ENCODE results near the gene PALB2. TPM values are rescaled to one million over a fixed set of nuclear protein-coding genes. Genes with fewer than 3 reads are reported as not detected.

Gene PALB2
- total and polyA plus RNA-seq, 9 of the 15 experiments (the other 6 are each of a cell fraction or from before 2014, with no cell fraction given) = 7.0 to 25.8 (median 15.2) TPM

- TF ChIP-seq, protein P1, sequence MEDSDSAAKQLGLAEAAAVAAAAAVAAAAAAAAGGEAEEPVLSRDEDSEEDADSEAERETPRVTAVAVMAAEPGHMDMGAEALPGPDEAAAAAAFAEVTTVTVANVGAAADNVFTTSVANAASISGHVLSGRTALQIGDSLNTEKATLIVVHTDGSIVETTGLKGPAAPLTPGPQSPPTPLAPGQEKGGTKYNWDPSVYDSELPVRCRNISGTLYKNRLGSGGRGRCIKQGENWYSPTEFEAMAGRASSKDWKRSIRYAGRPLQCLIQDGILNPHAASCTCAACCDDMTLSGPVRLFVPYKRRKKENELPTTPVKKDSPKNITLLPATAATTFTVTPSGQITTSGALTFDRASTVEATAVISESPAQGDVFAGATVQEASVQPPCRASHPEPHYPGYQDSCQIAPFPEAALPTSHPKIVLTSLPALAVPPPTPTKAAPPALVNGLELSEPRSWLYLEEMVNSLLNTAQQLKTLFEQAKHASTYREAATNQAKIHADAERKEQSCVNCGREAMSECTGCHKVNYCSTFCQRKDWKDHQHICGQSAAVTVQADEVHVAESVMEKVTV (CRISPR knock-in tag; IDR thresholded peaks at IDR 0.05) = no peak
- TF ChIP-seq MYC (IDR thresholded peaks at IDR 0.05; ENCODE audit: low read depth, low read length) = peak; percentile 100
- peak; percentile 99 for TF ChIP-seq MYC (CRISPR knock-in tag; IDR thresholded peaks at IDR 0.05; ENCODE audit: borderline replicate concordance, low read depth)
- no peak for TF ChIP-seq ZNF175 (CRISPR knock-in tag; IDR thresholded peaks at IDR 0.05; ENCODE audit: low read depth)
- TF ChIP-seq RUNX1 (IDR thresholded peaks at IDR 0.05; ENCODE audit: low read depth) = peak; percentile 57; the same call in 1 of the 2 replicates
- TF ChIP-seq BRD9 (IDR thresholded peaks at IDR 0.05; ENCODE audit: low read depth, partially characterized antibody) = peak; percentile 35
- TF ChIP-seq ZNF431 (CRISPR knock-in tag; IDR thresholded peaks at IDR 0.05) = peak; percentile 64; the same call in 1 of the 2 replicates
- peak; percentile 87 to 97 for TF ChIP-seq MAZ (CRISPR knock-in tag; conservative IDR thresholded peaks at IDR 0.05 in 1 of 2, IDR thresholded peaks at IDR 0.05 in 1 of 2)
- peak; percentile 94 for TF ChIP-seq RFX1 (IDR thresholded peaks at IDR 0.05)
- 0 out of 2 replicates have a peak, but pooled peaks have one; percentile 61 for TF ChIP-seq NFATC3 (IDR thresholded peaks at IDR 0.05)
- peak; percentile 88 for TF ChIP-seq TAF1 (IDR thresholded peaks at IDR 0.05; ENCODE audit: control insufficient read depth, extremely low read depth, insufficient read depth, low read length, severe bottlenecking)
- TF ChIP-seq, protein P2, sequence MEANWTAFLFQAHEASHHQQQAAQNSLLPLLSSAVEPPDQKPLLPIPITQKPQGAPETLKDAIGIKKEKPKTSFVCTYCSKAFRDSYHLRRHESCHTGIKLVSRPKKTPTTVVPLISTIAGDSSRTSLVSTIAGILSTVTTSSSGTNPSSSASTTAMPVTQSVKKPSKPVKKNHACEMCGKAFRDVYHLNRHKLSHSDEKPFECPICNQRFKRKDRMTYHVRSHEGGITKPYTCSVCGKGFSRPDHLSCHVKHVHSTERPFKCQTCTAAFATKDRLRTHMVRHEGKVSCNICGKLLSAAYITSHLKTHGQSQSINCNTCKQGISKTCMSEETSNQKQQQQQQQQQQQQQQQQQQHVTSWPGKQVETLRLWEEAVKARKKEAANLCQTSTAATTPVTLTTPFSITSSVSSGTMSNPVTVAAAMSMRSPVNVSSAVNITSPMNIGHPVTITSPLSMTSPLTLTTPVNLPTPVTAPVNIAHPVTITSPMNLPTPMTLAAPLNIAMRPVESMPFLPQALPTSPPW (CRISPR knock-in tag; IDR thresholded peaks at IDR 0.05) = peak; percentile 91
- no peak for TF ChIP-seq PHB2 (IDR thresholded peaks at IDR 0.05; ENCODE audit: low read depth)
- no peak for TF ChIP-seq RBM39 (optimal IDR thresholded peaks at IDR 0.05; ENCODE audit: low read depth, low read length)
- TF ChIP-seq GMEB1 (CRISPR knock-in tag; IDR thresholded peaks at IDR 0.05) = no peak
- TF ChIP-seq, protein P3, sequence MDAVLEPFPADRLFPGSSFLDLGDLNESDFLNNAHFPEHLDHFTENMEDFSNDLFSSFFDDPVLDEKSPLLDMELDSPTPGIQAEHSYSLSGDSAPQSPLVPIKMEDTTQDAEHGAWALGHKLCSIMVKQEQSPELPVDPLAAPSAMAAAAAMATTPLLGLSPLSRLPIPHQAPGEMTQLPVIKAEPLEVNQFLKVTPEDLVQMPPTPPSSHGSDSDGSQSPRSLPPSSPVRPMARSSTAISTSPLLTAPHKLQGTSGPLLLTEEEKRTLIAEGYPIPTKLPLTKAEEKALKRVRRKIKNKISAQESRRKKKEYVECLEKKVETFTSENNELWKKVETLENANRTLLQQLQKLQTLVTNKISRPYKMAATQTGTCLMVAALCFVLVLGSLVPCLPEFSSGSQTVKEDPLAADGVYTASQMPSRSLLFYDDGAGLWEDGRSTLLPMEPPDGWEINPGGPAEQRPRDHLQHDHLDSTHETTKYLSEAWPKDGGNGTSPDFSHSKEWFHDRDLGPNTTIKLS (IDR thresholded peaks at IDR 0.05; ENCODE audit: borderline replicate concordance, low read depth) = peak; percentile 99
- no peak for TF ChIP-seq STAT5B (CRISPR knock-in tag; IDR thresholded peaks at IDR 0.05)
- TF ChIP-seq HMBOX1 (IDR thresholded peaks at IDR 0.05) = no peak
- no peak for TF ChIP-seq ZNF699 (CRISPR knock-in tag; IDR thresholded peaks at IDR 0.05; ENCODE audit: insufficient replicate concordance)
Measured at GRCh38 chr16:23556881-23557778, 84.0 kb downstream of the PALB2 start, which contains the start of the genes EARS2 and UBFD1 (continued).

Measured in K562 (cell line).